Activated CD4-positive, alpha-beta memory T cell treated with anti-CD3 and anti-CD28 coated beads for 36 hours (primary cell): ENCODE data around the gene PGRMC2. TPM values are rescaled to one million over a fixed set of nuclear protein-coding genes. Genes with fewer than 3 reads are reported as not detected.

Experiments
- CTCF ChIA-PET: fragments of 350-600 bp; sonication (Branson Sonifier 250); formaldehyde crosslinking; loops from one replicate; lab custom pipeline; 2021; ENCODE audit warnings: antibody characterized with exemption, inconsistent platforms; lab: Charles Lee
- POLR2A ChIA-PET: fragments of 350-600 bp; sonication (Branson Sonifier 250); formaldehyde crosslinking; loops from one replicate; lab custom pipeline; 2021; ENCODE audit warnings: antibody characterized with exemption; lab: Charles Lee
- DNase-seq: peaks from one replicate; pipeline ENCODE4 v3.0.0-alpha.2; 2020
- H3K27ac Mint-ChIP-seq: one replicate; pipeline ENCODE4 v1.8.0; 2021; ENCODE audit warnings: mixed read lengths
- H3K27me3 Mint-ChIP-seq: one replicate; pipeline ENCODE4 v1.8.0; 2021; ENCODE audit warnings: mixed read lengths
- H3K36me3 Mint-ChIP-seq: one replicate; pipeline ENCODE4 v1.8.0; 2021; ENCODE audit warnings: mixed read lengths
- H3K4me1 Mint-ChIP-seq: one replicate; pipeline ENCODE4 v1.8.0; 2021; ENCODE audit warnings: low read depth, mixed read lengths
- H3K4me3 Mint-ChIP-seq: one replicate; pipeline ENCODE4 v1.8.0; 2021; ENCODE audit warnings: mild to moderate bottlenecking, mixed read lengths
- H3K9me3 Mint-ChIP-seq: one replicate; pipeline ENCODE4 v1.8.0; 2021; ENCODE audit warnings: mixed read lengths
- intact Hi-C: fragments of 100-400 bp; cut with micrococcal nuclease; formaldehyde crosslinking; loops from one replicate; pipeline ENCODE4 v1.15.1; 2023
- total RNA-seq, 2 experiments: library from RNA; stranded (reverse); gene quantifications; one replicate each; pipeline ENCODE4 v1.2.3, GENCODE V29; 2021

The PGRMC2 gene
- total RNA-seq, 2 experiments from 2014 or later, result 33.7 to 34.2 TPM

DNA sequence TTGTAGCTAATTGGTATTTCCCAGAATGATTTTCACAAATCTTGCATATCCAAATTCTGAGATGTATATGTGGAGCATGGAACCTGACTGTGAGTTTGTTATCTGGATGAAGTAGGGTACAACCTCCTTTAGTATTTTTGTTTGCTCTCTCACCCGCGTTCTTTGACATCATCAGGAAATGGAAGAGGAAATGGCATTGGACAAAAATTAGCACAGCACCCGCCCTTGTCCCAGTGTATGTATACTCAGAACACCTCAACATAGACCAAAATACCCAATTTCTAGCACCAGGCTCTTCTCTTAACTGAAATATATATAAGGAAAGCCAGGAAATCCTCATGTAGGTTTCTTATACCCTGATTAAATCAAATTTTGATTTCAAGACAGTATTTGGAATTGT lies 6.9 kb upstream of the PGRMC2 start:
- Mint-ChIP-seq H3K27me3 (no peaks in the 10 kb centered on the region), H3K36me3 (peaks cover 1% of the 10 kb centered on the region), H3K9me3 (no peaks in the 10 kb centered on the region), H3K4me1 (peaks cover under 1% of the 10 kb centered on the region), H3K4me3 (no peak overlapping the region), H3K27ac (no peak overlapping the region)
- intact Hi-C loops, result no loop called here
- CTCF ChIA-PET, result no interaction called here
- DNase-seq, result no peak
- POLR2A ChIA-PET, result interaction anchor here (0.7 kb wide), 1 partner anchor 218 kb away, joined by 4 read pairs; no protein-coding TSS in a partner anchor

DNA sequence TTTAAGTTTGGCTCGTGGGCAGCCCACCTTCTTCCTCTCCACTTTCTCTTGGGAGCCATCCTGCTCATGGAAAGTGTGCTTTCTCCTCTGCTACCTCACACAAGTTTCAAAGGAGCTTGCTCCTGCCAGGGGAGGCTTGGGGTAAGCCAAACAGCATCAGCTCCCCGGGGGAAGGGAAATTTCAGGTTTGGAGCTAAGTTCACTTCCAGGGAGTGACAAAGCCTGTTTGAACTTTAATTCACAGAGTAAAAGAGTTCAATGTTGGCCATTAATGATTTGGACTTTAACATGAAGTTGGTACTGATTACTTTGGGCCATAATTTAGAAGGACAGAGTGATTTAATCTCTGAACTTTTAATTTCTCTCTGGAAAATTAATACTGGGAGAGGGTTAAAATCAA lies 4.7 kb upstream of the PGRMC2 start:
- H3K9me3 Mint-ChIP-seq, result no peaks in the 10 kb centered on the region
- intact Hi-C loops, result no loop called here
- no peak for DNase-seq
- ChIA-PET CTCF (no interaction called here), POLR2A (no interaction called here)
- H3K4me3 Mint-ChIP-seq, result no peak overlapping the region
- peaks cover 4% of the 10 kb centered on the region for H3K36me3 Mint-ChIP-seq
- no peak overlapping the region for H3K27ac Mint-ChIP-seq
- H3K27me3 Mint-ChIP-seq, result no peaks in the 10 kb centered on the region
- H3K4me1 Mint-ChIP-seq, result peaks cover 9% of the 10 kb centered on the region

DNA sequence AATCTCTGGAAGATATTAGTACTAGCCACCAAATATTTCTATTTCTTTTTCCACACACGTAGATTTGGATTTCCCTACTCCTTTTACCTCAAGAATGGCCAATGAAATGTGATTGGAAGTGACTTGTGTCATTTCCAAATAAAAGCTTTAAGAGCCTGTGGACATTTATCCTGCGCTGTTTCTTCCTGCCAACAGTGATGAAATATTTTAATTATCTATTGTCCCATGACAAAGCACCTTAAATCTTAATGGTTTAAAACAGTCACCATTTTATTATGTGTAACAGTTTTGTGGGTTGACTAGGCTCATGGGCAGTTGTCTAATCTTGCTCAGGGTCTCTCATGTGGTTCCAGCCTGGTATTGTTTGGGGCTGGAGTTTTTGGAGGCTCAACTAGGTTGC lies 3.5 kb upstream of the PGRMC2 start:
- ChIA-PET POLR2A (no interaction called here), CTCF (interaction anchor here (0.8 kb wide), 1 partner anchor 8 kb away, joined by 3 read pairs; no protein-coding TSS in a partner anchor)
- peaks cover 4% of the 10 kb centered on the region for H3K36me3 Mint-ChIP-seq
- peaks cover 12% of the 10 kb centered on the region for H3K4me1 Mint-ChIP-seq
- intact Hi-C loops, result no loop called here
- H3K4me3 Mint-ChIP-seq, result no peak overlapping the region
- no peaks in the 10 kb centered on the region for H3K9me3 Mint-ChIP-seq
- DNase-seq, result no peak
- H3K27ac Mint-ChIP-seq, result no peak overlapping the region
- H3K27me3 Mint-ChIP-seq, result no peaks in the 10 kb centered on the region

DNA sequence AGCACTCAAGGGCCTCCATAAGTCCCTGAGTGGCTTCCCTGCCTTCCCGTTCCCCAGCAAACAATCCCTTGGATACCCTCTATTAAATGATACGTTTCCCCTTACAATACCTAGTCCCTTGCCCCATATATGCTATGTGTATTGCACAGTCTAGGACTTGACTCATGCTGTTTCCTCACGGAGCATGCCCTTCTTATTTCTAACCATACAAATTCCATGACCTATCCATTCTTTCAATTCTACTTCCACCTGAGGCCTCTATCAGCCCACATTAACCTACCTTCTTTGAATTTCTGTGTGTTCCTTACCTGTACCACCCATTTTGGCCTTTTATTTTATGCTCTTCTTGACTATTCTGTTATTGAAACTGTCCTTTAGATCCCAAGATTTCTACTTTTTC lies 2.9 kb upstream of the PGRMC2 start:
- H3K4me1 Mint-ChIP-seq, result peaks cover 18% of the 10 kb centered on the region
- peaks cover 5% of the 10 kb centered on the region for H3K36me3 Mint-ChIP-seq
- H3K27ac Mint-ChIP-seq, result no peak overlapping the region
- no peak overlapping the region for H3K4me3 Mint-ChIP-seq
- intact Hi-C loops, result no loop called here
- no peak for DNase-seq
- H3K9me3 Mint-ChIP-seq, result no peaks in the 10 kb centered on the region
- POLR2A ChIA-PET, result no interaction called here
- CTCF ChIA-PET, result no interaction called here
- no peaks in the 10 kb centered on the region for H3K27me3 Mint-ChIP-seq

DNA sequence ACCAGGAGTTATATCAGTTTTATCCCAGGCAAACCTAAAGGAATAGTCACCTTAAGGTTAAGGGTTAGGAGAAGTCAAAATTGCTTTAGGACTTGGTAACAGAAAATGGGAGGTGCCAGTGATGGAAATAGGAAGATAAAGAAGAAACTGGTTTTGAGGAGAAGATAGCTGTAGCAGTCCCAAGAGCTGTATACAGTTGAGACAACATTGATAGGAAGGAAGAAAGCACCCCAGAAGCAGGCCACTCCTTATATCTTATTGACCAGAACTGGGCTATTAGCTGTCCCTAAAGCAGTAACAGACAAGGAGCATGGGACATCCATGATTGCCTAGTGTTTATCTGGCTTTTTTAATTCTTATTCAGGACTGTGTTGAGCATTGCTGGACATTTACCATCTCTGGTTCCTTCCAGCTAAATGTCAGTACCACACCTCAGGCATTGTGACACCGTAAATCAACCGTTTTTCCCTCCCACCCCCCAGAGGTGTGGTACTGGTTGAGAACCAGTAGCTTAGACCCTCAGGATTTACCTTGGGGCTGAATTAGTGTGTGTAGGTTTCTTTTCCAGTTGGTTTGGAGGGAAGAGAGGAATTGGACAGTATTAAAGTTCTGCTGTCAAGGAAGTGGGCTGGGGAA lies 2.0 kb upstream of the PGRMC2 start:
- H3K4me1 Mint-ChIP-seq, result peaks cover 25% of the 10 kb centered on the region
- no peak overlapping the region for H3K27ac Mint-ChIP-seq
- H3K4me3 Mint-ChIP-seq, result no peak overlapping the region
- H3K27me3 Mint-ChIP-seq, result no peaks in the 10 kb centered on the region
- ChIA-PET POLR2A (interaction anchor here (0.7 kb wide), 1 partner anchor 106 kb away, joined by 3 read pairs; no protein-coding TSS in a partner anchor), CTCF (no interaction called here)
- intact Hi-C loops, result loop anchor here (2.0 to 10.0 kb wide), 4 partner anchors 13 to 573 kb away; no protein-coding TSS in a partner anchor
- no peaks in the 10 kb centered on the region for H3K9me3 Mint-ChIP-seq
- DNase-seq, result no peak
- peaks cover 4% of the 10 kb centered on the region for H3K36me3 Mint-ChIP-seq

DNA sequence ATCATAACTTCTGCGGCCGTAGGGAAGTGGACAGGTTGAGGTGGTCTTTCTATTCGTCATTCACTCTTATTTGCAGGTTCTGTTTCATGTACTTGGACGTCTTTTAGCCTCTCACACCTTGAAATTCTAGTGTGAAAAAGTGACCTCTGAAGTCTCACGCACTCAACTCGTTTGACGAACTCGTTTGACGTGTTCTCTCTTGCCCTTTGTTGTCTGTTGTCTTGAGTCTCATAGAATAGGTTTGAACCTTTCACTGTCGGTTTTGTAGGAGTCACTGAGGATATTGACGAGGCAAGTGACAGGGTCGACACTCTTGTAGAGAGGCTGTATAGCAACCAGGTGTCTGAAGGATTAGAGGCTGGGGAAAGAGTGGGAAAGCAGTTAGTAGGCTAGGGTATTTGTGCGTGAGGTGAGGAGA lies 1.1 kb upstream of the PGRMC2 start:
- ChIA-PET CTCF (no interaction called here), POLR2A (interaction anchor here (2.9 kb wide), 2 partner anchors 228 to 324 kb away, joined by 10 to 18 read pairs; partner anchors contain the start of genes ABHD18, LARP1B and MFSD8)
- Mint-ChIP-seq H3K36me3 (peaks cover 9% of the 10 kb centered on the region), H3K4me3 (peak overlapping the region; percentile 93), H3K9me3 (no peaks in the 10 kb centered on the region), H3K27me3 (no peaks in the 10 kb centered on the region), H3K4me1 (peaks cover 29% of the 10 kb centered on the region), H3K27ac (peak overlapping the region; percentile 88)
- no peak for DNase-seq
- intact Hi-C loops, result loop anchor here (1.0 to 10.0 kb wide), 11 partner anchors 14 to 805 kb away; partner anchors contain the start of genes ABHD18, HSPA4L, LARP1B and MFSD8

DNA sequence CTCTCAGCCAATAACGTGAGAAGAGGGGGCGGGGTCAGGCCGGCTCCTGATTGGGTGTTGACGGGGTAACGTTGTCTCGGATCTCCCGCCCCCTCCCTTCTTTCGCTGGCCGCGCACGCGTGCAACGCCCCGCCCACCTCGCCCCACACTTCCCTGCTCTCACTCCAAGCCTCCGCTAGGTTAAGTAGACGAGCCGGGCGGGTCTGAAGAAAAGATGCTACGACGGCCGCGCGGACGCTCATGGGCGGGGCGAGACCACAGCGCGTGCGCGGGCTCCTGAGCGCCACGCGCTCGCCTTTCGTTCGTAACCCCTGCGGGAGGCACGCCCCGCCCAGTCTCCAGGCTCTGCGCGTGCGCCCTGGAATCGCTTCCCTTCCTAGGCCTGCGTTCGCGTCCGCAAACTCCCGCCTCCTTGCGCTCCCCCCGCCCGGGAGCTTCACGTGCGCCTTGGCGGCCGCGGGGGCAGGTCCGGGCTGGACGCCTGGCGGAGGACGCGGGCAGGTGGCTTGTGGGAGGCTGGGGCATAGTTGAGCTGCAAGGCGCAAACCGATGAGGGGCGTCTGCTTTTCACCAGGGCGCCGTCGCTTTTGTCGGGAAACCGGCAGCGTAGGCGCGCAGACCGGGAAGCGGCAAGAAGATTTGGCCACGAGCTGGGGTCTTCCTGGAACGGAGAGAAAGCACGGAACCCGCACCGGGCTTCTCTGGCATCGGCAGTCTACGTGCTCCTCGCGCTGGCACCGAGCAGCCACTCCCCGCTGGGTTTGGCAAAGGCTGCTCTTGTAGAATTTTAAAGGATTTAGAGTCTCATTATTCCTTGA lies 467 bp upstream of the PGRMC2 start:
- peak; percentile 100 for DNase-seq
- intact Hi-C loops, result loop anchor here (1.0 to 10.0 kb wide), 11 partner anchors 15 to 805 kb away; partner anchors contain the start of genes ABHD18, HSPA4L, LARP1B and MFSD8
- H3K36me3 Mint-ChIP-seq, result peaks cover 11% of the 10 kb centered on the region
- H3K9me3 Mint-ChIP-seq, result no peaks in the 10 kb centered on the region
- peak overlapping the region; percentile 93 for H3K4me3 Mint-ChIP-seq
- H3K4me1 Mint-ChIP-seq, result peaks cover 31% of the 10 kb centered on the region
- POLR2A ChIA-PET, result interaction anchor here (2.9 kb wide), 2 partner anchors 227 to 323 kb away, joined by 10 to 18 read pairs; partner anchors contain the start of genes ABHD18, LARP1B and MFSD8
- peak overlapping the region; percentile 88 for H3K27ac Mint-ChIP-seq
- CTCF ChIA-PET, result no interaction called here
- H3K27me3 Mint-ChIP-seq, result no peaks in the 10 kb centered on the region

DNA sequence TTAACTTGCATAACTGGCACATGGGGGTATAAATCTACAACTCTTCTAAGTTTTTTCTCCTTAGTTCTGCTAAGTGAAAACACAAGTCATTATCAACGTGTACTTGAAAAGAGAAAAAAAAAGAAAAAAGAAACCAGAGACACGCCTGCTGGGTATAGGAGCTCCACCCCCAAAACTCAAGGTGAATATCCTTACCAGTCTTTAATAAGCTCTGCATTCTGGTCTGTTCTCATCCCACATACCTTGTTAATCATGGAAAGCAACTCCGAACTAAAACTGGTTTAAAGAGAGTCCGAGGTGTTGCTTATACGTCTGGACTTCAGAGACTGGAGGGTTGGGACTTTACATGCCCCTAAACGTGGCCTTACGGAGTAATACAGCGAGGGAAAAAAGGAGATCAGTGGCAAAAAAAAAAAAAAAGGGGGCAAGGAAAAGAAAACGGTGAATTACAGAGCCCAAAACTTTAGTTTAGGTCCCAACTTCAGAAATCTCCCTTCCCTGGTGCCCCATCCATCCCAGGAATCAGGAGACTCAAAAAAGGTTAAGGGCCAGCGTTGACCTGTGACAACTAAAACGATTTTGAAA lies 1.0 kb downstream of the PGRMC2 start:
- intact Hi-C loops, result loop anchor here (5.0 to 10.0 kb wide), 2 partner anchors 268 to 576 kb away; no protein-coding TSS in a partner anchor
- H3K9me3 Mint-ChIP-seq, result no peaks in the 10 kb centered on the region
- POLR2A ChIA-PET, result interaction anchor here (0.8 to 2.9 kb wide), 6 partner anchors 11 to 526 kb away, joined by 3 to 18 read pairs (median 4); partner anchors contain the start of genes ABHD18, LARP1B and MFSD8

DNA sequence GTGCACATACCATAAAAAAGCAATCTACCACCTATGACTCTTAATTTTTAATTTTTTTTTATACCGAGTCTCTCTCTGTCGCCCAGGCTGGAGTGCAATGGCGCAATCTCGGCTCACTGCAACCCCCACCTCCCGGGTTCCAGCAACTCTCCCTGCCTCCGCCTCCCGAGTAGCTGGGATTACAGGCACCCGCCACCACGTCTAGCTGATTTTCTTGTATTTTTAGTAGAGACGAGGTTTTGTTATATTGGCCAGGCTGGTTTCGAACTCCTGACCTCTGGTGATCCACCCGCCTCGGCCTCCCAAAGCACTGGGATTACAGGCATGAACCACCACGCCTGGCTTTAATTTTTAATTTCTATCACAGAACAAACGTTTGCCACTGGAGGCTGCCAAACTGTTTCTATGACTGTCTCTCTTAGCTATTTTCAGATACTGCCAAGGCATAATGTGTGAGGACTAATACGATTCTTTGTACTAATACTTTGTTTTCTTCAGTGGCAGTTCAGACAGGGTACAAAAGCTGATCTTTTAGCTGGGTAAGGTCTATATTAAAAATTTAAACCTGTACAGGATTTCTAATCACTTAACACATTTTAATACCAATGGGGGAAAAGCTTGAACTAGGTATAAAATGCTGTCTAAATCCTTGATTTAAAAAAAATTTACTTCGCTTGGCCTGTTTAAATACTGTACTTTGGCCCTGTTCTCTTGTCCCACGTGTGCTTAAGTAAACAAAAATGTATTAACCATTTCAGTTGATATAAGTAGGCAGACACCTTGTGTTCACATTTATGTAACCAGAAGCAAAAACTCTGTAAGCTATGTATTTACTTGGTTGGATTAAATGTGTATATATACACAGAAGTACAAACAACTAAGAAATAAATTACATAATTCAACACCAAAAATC lies 2.3 kb downstream of the PGRMC2 start:
- intact Hi-C loops, result loop anchor here (5.0 to 10.0 kb wide), 2 partner anchors 269 to 577 kb away; no protein-coding TSS in a partner anchor
- ChIA-PET POLR2A (interaction anchor here (1.6 to 2.9 kb wide), 2 partner anchors 224 to 404 kb away, joined by 3 to 18 read pairs; partner anchors contain the start of gene LARP1B), CTCF (no interaction called here)
- no peak for DNase-seq
- Mint-ChIP-seq H3K27me3 (no peaks in the 10 kb centered on the region), H3K9me3 (no peaks in the 10 kb centered on the region), H3K36me3 (peaks cover 11% of the 10 kb centered on the region), H3K4me3 (no peak overlapping the region), H3K4me1 (peaks cover 50% of the 10 kb centered on the region), H3K27ac (no peak overlapping the region)

More for the DNA sequence above, 1.0 kb downstream of the PGRMC2 start:
- peak; percentile 26 for DNase-seq
- no peaks in the 10 kb centered on the region for H3K27me3 Mint-ChIP-seq
- peaks cover 40% of the 10 kb centered on the region for H3K4me1 Mint-ChIP-seq
- peak overlapping the region; percentile 88 for H3K27ac Mint-ChIP-seq
- H3K36me3 Mint-ChIP-seq, result peaks cover 11% of the 10 kb centered on the region
- H3K4me3 Mint-ChIP-seq, result peak overlapping the region; percentile 93
- CTCF ChIA-PET, result interaction anchor here (1.0 kb wide), 1 partner anchor 321 kb away, joined by 3 read pairs; the partner anchor contains the start of genes ABHD18 and MFSD8

DNA sequence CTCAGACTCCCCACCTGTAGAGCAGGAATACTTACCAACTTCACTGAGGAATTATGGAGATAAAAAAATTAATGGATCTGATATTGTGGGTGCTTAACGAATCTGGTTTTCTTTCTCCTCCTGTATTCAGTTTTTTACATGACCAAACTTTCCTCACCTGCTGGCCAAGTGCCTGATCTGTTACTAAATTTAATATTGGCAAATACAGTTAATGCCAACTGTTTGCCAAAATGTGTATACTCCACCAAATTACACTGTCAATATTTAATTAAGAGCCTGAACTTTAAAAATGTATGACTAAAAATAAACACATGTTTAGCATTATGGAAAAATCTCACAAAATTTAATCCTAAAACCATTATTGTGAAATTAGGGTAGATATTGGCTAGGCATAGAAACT lies 3.3 kb downstream of the PGRMC2 start:
- ChIA-PET POLR2A (no interaction called here), CTCF (no interaction called here)
- H3K4me3 Mint-ChIP-seq, result no peak overlapping the region
- H3K27ac Mint-ChIP-seq, result no peak overlapping the region
- H3K4me1 Mint-ChIP-seq, result peaks cover 54% of the 10 kb centered on the region
- intact Hi-C loops, result loop anchor here (10.0 kb wide), 1 partner anchor 270 kb away; no protein-coding TSS in a partner anchor
- DNase-seq, result no peak
- H3K36me3 Mint-ChIP-seq, result peaks cover 15% of the 10 kb centered on the region
- no peaks in the 10 kb centered on the region for H3K9me3 Mint-ChIP-seq
- H3K27me3 Mint-ChIP-seq, result no peaks in the 10 kb centered on the region
